GM15510 (cell line): ENCODE data around the gene CHTF8.

Source experiments
- POLR2A ChIP-seq: IDR thresholded peaks from 3 replicates; pipeline ENCODE4 v1.6.1; 2011; ENCODE audit warnings: borderline replicate concordance; ENCODE audit not compliant: insufficient read length; ENCODE audit errors: extremely low read depth

The CHTF8 gene

DNA sequence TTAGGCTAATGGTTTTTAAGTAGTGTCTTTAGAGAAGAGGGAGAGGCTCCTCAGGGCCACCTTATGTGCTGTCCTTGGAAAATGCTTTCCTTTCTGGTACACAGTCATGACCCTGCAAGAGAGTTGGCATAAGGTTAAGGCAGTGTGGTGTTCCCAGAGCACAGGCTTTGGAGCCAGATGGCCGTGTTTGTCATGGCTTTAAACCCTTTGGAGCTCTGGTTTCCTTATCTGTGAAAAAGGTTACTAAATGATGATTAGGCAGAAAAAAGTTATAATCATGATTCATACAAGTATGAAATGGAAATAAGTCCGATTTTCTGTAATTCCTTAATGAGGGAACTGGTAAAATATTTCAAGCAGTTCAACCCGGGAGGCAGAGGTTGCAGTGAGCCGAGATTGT lies 13.3 kb upstream of the CHTF8 start:
- TF ChIP-seq POLR2A: no peak

DNA sequence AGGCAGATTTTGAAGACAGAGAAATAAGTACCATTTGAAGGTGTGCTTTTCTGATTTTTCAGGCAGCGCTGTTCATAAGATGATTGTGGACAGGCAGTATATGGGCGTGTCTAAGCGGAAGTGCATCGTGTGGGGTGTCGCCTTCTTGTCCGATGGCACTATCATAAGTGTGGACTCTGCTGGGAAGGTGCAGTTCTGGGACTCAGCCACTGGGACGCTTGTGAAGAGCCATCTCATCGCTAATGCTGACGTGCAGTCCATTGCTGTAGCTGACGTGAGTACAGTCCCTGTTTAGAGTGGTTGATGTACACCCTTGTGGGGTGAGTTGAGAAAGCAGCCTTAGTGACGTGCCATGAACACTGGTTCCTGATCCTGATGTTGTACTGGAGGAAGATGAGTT lies 10.7 kb upstream of the CHTF8 start:
- TF ChIP-seq POLR2A: no peak

DNA sequence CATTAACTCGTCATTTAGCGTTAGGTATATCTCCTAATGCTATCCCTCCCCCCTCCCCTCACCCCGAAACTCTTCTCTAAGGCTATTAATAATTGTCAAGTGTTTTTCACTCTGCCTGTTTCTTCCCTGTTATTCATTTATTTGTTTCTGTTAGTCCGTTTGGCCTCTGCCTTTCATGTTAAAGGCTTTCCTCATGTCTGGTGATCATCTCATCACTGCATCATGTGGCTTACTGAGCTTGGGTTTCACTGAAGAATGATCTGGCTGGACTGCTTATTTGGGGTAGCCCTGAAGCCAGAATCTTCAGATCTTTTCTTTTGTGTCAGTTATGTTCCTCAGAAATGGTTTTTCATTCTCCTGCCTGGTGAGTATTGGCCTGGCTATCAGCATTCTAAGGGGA lies 9.5 kb upstream of the CHTF8 start:
- TF ChIP-seq POLR2A: no peak

GRCh38 chr16:69141014-69141413 lies 8.6 kb upstream of the CHTF8 start:
- no peak for TF ChIP-seq POLR2A

DNA sequence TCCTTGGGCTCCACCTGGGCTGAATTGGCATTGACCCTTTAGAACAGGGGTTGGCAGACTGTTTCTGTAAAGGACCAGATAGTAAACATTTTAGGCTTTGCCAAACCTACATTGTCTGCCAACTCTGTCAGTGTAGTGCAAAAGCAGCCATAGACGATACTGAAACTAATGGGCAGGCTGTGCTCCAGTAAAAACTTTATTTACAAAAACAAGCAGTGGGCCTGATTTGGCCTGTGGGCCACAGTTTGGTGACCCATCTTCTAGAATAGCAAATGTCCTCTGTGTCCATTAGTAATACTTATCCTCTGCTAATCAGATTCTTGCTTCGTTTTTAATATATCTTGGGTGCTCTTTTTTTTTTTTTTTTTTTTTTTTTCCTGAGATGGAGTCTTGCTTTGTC lies 6.2 kb upstream of the CHTF8 start:
- no peak for TF ChIP-seq POLR2A

- no peak for TF ChIP-seq POLR2A
These were observed 1.1 kb upstream of the CHTF8 start for GRCh38 chr16:69133373-69133954.

DNA sequence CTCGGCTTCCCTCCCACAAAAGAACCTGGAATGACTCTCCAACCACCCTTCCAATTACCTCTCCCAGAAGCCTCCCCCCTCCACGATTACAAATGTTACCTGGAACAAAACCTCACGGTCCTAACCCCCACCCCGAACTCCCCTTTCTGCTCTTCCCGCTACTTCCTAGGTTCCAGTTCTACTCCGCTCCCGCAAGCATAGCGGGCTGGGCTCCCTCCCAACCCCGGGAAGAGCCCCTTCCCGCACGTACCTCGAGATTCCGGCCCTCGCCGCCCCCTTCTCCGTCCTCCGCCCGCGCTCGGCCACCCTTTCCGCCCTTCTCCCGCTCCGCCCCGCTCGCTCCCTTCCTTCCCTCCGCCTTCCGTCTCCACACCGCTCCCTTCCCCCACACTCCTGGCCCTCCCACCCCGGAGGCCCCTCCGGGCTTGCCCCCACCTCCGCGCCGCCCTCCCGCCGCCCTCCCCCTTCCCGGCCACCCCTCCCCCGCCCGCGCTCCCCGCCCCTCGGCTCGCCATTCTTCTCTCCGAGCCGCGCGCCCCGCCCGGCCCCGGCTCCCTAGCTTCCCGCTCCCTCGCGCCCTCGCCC lies 457 bp downstream of the CHTF8 start:
- TF ChIP-seq POLR2A: no peak

DNA sequence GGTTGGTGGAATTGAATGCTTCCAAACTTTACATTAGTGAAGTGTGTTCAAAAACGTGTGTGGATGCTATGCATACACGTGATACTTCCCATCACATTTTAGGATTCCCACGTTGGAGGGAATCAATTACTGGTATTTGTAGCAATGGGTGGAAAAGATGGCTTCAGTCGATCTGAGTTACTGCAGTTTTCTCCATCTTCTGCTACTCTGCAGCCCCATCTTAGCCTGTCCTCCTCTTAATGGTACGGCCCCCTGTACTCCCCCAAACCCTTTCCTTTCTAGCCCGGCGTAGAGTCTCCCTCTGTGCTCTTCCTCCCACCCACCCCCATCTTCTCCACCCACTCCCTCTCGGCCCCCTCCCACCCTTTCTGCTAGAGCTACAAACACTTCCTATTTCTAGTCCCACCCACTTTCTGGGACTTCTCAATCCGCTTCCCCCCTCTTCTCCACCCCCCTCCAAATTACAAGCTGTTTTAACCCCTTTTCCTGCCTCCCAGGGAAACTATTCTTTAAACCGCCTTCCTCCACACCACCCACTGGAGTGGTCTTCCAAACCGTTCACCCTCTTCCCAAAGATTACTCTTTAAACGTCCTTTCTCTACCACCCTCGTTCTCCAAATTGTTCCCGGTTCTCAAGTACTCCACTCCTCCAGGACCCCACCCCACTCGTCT lies 1.1 kb downstream of the CHTF8 start:
- TF ChIP-seq POLR2A: no peak

GRCh38 chr16:69130461-69130860 lies 1.9 kb downstream of the CHTF8 start:
- no peak for TF ChIP-seq POLR2A

DNA sequence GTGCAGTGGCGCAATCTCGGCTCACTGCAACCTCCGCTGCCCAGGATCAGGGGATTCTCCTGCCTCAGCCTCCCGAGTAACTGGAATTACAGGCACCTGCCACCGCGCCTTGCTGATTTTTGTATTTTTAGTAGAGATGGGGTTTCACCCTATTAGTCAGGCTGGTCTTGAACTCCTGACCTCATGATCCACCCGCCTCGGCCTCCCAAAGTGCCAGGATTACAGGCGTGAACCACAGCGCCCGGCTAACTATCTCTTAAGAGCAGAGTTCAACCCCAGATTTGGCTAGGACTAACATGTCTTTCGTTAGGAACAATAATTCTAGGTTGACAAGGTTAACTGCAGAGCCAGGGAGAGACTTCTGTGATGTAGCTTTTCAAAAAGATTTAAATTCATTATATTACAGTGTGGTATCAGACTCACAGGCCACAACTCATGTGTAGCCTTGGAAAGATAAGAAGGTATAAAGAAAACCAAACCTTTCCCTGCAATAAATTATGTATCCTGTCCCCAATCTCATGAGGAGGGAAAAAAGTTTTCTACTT lies 4.3 kb downstream of the CHTF8 start:
- TF ChIP-seq POLR2A: no peak

- no peak for TF ChIP-seq POLR2A
These were observed 6.2 kb downstream of the CHTF8 start for GRCh38 chr16:69126221-69126620.

GRCh38 chr16:69123910-69124309 lies 8.5 kb downstream of the CHTF8 start:
- no peak for TF ChIP-seq POLR2A

- TF ChIP-seq POLR2A: no peak
These were observed 12.2 kb downstream of the CHTF8 start for GRCh38 chr16:69120096-69120664.

- no peak for TF ChIP-seq POLR2A
These were observed 12.9 kb downstream of the CHTF8 start for GRCh38 chr16:69119536-69119935.

GRCh38 chr16:69118994-69119393 lies 13.4 kb downstream of the CHTF8 start:
- no peak for TF ChIP-seq POLR2A

- TF ChIP-seq POLR2A: no peak
These were observed 13.9 kb downstream of the CHTF8 start for GRCh38 chr16:69118468-69118867.

GRCh38 chr16:69116906-69117305 lies 15.5 kb downstream of the CHTF8 start:
- no peak for TF ChIP-seq POLR2A
